Effector memory CD8-positive, alpha-beta T cell (primary cell): ENCODE data around the gene U2AF1L4.

Source experiments
- ATAC-seq: fragments of 150-1000 bp; cut with Tn5 transposase; replicated peaks from 2 replicates; pipeline ENCODE4 v1.10.0; 2021; ENCODE audit warnings: mild to moderate bottlenecking, moderate library complexity
- DNase-seq, 3 experiments: peaks; one replicate each; pipeline ENCODE4 v3.0.0; 2021
- H3K27ac Mint-ChIP-seq, 2 donors: one replicate each; pipeline ENCODE4 v1.8.0; 2022; ENCODE audit warnings: mild to moderate bottlenecking in 2 of 2, mixed read lengths in 2 of 2, moderate library complexity in 2 of 2
- H3K27me3 Mint-ChIP-seq, 2 donors: one replicate each; pipeline ENCODE4 v1.8.0; 2022; ENCODE audit warnings: mixed read lengths in 2 of 2
- H3K36me3 Mint-ChIP-seq: one replicate; pipeline ENCODE4 v1.8.0; 2022; ENCODE audit warnings: mild to moderate bottlenecking, moderate library complexity, mixed read lengths; ENCODE audit not compliant: insufficient read depth
- H3K4me1 Mint-ChIP-seq, 2 donors: one replicate each; pipeline ENCODE4 v1.8.0; 2022; ENCODE audit warnings: low read depth in 2 of 2, mixed read lengths in 2 of 2
- H3K4me3 Mint-ChIP-seq, 2 donors: one replicate each; pipeline ENCODE4 v1.8.0; 2022; ENCODE audit warnings: mild to moderate bottlenecking in 2 of 2, mixed read lengths in 2 of 2, moderate library complexity in 2 of 2
- H3K9me3 Mint-ChIP-seq, 2 donors: one replicate each; pipeline ENCODE4 v1.8.0; 2022; ENCODE audit warnings: mixed read lengths in 2 of 2

The U2AF1L4 gene

DNA sequence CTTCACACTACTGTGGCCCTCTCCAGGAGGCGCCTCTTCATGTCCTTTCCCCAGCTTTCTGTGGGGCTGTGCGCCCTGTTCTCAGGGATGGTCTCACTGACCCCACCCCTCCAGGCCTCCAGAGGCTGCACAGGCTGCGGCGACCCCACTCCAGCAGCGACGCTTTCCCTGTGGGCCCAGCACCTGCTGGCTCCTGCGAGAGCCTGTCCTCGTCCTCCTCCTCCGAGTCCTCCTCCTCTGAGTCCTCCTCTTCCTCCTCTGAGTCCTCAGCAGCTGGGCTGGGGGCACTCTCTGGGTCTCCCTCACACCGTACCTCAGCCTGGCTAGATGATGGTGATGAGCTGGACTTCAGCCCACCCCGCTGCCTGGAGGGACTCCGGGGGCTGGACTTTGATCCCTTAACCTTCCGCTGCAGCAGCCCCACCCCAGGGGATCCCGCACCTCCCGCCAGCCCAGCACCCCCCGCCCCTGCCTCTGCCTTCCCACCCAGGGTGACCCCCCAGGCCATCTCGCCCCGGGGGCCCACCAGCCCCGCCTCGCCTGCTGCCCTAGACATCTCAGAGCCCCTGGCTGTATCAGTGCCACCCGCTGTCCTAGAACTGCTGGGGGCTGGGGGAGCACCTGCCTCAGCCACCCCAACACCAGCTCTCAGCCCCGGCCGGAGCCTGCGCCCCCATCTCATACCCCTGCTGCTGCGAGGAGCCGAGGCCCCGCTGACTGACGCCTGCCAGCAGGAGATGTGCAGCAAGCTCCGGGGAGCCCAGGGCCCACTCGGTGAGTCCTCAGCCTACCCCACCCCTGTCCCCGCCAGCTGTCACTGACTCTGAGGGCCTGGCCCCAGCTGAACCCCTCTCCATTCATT is 41.3 kb upstream of the U2AF1L4 start:
- ATAC-seq, result no peak
- Mint-ChIP-seq H3K27me3 (peaks cover 0 to 2% of the 10 kb centered on the region in 2 donors), H3K4me3 (no peak overlapping the region), H3K4me1 (no peaks in the 10 kb centered on the region), H3K36me3 (no peaks in the 10 kb centered on the region), H3K9me3 (no peaks in the 10 kb centered on the region), H3K27ac (no peak overlapping the region)
- no peak for DNase-seq

DNA sequence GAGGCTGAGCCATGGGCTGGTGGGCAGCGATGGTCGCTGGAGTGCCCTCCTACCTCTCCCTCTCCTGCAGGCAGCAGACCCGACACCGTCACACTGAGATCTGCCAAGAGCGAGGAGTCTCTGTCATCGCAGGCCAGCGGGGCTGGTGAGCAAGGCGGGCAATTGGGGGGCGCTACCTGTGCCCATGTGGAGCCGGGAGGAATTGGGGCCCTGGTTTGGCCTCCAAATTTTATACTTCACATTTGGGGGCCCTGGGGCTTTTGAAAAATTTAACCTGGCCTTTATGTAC is 40.1 kb upstream of the U2AF1L4 start:
- DNase-seq (no peak), ATAC-seq (no peak)
- Mint-ChIP-seq H3K9me3 (no peaks in the 10 kb centered on the region), H3K4me3 (no peak overlapping the region), H3K36me3 (peaks cover 2% of the 10 kb centered on the region), H3K27me3 (no peaks in the 10 kb centered on the region), H3K4me1 (no peaks in the 10 kb centered on the region), H3K27ac (no peak overlapping the region)

DNA sequence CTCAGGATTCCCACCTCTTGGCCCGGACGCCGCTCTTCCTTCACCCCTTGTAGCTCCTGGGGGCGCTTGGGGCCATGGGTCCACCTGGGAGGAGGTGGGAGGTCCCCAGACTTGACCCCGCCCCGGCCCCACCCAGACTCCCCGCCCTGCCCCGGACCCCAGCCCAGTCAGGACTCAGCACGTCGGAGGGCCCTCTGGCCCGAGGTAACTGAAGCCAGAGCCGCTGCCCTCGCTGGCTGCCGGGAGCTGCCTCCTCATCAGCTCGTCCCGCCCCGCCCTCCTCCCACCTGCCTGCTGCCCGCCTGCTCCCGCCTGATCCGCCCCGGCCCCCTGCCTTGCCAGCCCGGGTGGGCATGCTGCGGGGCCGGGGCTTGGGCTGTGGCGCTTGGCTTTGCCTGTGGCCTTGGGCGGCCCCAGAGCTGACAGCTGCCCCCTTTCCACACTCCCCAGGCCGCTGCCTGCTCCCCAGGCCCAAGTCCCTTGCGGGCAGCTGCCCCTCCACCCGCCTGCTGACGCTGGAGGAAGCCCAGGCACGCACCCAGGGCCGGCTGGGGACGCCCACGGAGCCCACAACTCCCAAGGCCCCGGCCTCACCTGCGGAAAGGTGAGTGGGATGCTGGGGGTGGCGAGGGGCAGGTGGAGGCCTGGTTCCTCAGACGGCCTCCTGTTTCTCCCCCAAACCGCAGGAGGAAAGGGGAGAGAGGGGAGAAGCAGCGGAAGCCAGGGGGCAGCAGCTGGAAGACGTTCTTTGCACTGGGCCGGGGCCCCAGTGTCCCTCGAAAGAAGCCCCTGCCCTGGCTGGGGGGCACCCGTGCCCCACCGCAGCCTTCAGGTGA is 39.5 kb upstream of the U2AF1L4 start:
- Mint-ChIP-seq H3K27ac (no peak overlapping the region), H3K9me3 (no peaks in the 10 kb centered on the region), H3K4me3 (no peak overlapping the region), H3K4me1 (no peaks in the 10 kb centered on the region), H3K36me3 (peaks cover 3% of the 10 kb centered on the region), H3K27me3 (no peaks in the 10 kb centered on the region)
- ATAC-seq (no peak), DNase-seq (no peak)

DNA sequence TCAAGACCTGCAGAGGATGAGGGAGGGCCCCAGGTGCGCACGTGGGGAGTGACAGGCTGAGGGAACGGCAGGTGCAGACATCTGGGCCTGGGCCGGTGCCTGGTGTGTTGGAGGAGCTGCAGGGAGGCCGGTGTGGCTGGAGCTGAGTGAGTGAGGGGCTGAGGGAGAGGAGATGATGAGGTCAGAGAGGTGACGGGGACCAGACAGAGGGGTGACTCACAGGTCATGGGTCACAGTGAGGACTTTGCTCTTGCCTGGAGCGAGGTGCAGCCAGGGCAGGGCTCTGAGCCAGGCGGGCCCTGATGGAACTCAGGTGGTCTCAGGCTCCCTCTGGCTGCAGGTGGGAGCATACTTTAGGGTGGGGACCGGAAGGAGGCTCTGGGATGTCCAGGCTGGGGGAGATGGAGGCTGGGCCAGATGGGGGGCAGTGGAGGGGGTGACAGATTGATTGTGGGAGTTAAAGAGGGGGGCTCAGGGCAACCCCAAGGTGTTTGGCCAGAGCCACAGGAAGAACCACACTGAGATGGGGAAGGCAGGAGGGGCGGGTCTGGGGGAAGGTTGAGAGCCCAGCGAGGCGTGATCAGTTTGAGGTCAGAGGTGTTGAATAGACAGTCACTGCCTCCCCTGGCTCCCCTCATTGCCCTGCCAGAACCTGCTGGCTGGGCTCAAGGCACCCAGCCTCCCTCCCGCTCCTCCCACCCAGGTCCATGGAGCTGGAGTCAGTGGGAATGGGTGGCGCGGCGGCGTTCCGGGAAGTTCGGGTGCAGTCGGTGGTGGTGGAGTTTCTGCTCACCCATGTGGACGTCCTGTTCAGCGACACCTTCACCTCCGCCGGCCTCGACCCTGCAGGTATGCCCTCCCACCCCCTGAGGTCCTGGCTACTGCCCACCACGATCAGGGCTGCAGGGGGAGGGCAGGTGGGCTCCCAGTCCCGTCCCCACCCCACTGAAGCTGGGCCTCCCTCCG is 38.5 kb upstream of the U2AF1L4 start:
- Mint-ChIP-seq H3K27me3 (no peaks in the 10 kb centered on the region), H3K36me3 (peaks cover 6% of the 10 kb centered on the region), H3K4me1 (no peaks in the 10 kb centered on the region), H3K4me3 (no peak overlapping the region), H3K9me3 (no peaks in the 10 kb centered on the region), H3K27ac (peak overlapping the region in 1 of 2 donors; percentile 14)
- no peak for ATAC-seq
- DNase-seq, result no peak

DNA sequence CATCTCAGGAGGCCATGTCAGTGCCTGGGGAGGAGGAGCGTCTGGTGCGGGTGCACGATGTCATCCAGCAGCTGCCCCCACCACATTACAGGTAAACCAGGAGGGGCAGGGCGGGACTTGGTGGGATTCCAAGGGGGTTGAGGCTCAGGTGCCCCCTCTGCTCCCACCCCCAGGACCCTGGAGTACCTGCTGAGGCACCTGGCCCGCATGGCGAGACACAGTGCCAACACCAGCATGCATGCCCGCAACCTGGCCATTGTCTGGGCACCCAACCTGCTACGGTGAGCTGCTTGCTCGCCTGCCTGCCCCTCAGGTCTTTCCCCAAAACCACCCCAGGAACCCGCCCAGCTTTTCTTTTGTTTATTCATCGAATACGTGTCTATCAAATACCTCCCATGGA is 37.4 kb upstream of the U2AF1L4 start:
- Mint-ChIP-seq H3K36me3 (peaks cover 6% of the 10 kb centered on the region), H3K27ac (peak overlapping the region; percentile 14 to 15), H3K4me3 (no peak overlapping the region), H3K4me1 (no peaks in the 10 kb centered on the region), H3K27me3 (no peaks in the 10 kb centered on the region), H3K9me3 (no peaks in the 10 kb centered on the region)
- ATAC-seq (no peak), DNase-seq (no peak)

DNA sequence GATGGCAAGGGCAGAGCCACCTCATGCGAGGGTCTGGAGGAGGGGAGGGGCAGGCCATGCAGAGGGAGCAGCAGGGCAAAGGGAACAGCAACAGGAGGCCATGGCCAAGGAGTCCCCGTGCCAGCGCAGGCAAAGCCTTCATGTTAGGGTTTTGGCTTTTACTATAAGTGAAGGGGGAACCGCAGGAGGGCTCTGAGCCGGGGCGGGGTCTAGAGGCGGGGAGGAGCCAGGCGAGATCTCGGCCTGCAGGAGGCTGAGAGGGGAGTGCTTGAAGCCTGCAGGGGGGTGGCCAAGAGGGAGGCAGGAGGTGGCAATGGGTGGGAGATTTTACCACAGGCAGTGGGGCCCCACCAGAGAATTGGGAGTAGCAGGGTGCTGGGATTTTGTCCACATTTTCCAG is 36.4 kb upstream of the U2AF1L4 start:
- Mint-ChIP-seq H3K4me1 (peaks cover 3 to 4% of the 10 kb centered on the region in 2 donors), H3K9me3 (no peaks in the 10 kb centered on the region), H3K4me3 (no peak overlapping the region), H3K36me3 (peaks cover 6% of the 10 kb centered on the region), H3K27me3 (no peaks in the 10 kb centered on the region), H3K27ac (no peak overlapping the region)
- ATAC-seq, result no peak
- DNase-seq, result no peak

DNA sequence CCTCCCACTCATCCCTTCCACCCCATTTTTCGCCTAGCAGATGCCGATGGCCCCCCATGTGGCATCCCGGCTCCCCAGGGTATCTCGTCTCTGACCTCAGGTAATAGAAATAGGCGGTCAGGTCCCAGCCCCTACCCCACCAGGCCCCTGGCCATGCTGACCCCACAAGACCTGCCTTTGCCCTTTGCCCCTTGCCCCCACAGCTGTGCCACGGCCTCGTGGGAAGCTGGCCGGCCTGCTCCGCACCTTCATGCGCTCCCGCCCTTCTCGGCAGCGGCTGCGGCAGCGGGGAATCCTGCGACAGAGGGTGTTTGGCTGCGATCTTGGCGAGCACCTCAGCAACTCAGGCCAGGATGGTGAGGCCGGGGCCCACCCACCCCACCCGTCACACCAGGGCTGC is 35.5 kb upstream of the U2AF1L4 start:
- H3K4me3 Mint-ChIP-seq, result no peak overlapping the region
- no peak overlapping the region for H3K27ac Mint-ChIP-seq
- DNase-seq, result no peak
- ATAC-seq, result no peak
- no peaks in the 10 kb centered on the region for H3K9me3 Mint-ChIP-seq
- H3K27me3 Mint-ChIP-seq, result no peaks in the 10 kb centered on the region
- H3K36me3 Mint-ChIP-seq, result peaks cover 6% of the 10 kb centered on the region
- H3K4me1 Mint-ChIP-seq, result peaks cover 8 to 11% of the 10 kb centered on the region in 2 donors

DNA sequence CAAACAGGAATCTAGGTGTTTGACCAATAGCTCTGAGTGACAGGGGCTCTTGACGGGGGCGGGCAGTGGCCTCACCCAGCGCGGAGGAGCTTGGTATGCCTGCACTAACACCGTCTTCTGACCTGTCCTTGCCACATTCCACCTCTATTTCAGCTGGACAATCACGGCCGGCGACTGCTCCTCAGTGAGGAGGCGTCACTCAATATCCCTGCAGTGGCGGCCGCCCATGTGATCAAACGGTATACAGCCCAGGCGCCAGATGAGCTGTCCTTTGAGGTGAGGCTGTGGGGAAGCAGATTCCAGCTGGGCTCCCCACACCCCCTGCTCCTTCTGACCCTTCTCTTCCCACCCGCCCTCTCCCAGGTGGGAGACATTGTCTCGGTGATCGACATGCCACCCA is 34.8 kb upstream of the U2AF1L4 start:
- no peaks in the 10 kb centered on the region for H3K27me3 Mint-ChIP-seq
- H3K4me1 Mint-ChIP-seq, result peaks cover 10 to 11% of the 10 kb centered on the region in 2 donors
- ATAC-seq (no peak), DNase-seq (no peak)
- H3K9me3 Mint-ChIP-seq, result no peaks in the 10 kb centered on the region
- peaks cover 6% of the 10 kb centered on the region for H3K36me3 Mint-ChIP-seq
- no peak overlapping the region for H3K4me3 Mint-ChIP-seq
- H3K27ac Mint-ChIP-seq, result no peak overlapping the region

DNA sequence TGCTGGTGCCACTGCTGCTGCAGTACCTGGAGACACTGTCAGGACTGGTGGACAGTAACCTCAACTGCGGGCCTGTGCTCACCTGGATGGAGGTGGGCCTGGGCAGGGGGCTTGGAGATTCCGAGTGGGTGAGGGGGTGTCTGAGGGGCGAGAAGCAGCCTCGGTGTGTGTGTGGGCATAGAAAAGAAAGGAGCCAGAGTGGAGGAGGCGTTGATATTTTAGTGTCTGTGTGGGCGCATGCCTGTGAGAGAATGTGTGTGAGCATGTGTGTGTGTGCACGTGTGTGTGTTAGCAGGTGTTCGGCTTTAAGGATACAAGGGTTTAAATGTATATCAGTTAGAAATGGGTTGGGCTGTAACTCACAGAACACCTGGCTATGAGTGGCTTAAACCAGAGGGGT is 33.8 kb upstream of the U2AF1L4 start:
- Mint-ChIP-seq H3K36me3 (peaks cover 6% of the 10 kb centered on the region), H3K4me3 (no peak overlapping the region), H3K4me1 (peaks cover 18% of the 10 kb centered on the region in 2 donors), H3K9me3 (no peaks in the 10 kb centered on the region), H3K27me3 (no peaks in the 10 kb centered on the region), H3K27ac (no peak overlapping the region)
- DNase-seq (no peak), ATAC-seq (no peak)

DNA sequence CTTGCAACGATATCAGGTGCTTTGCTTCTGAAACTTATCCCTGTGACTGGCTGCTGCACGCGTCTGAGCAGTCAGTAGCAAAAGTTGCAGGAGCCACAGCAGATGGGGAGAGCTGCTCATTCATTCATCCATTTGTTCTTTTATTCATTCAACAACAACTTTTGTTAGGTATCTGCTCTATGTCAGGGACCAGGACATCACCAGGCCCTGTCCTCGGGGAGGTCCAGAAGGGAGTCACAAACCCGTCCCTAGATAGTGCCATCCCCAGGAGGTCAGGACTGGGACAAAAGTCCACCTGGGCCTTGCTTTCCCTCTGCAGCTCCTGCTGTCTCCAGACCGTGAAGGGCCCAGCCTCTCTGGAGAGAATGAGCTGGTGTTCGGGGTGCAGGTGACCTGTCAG is 32.7 kb upstream of the U2AF1L4 start:
- H3K4me1 Mint-ChIP-seq, result peaks cover 18% of the 10 kb centered on the region in 2 donors
- H3K36me3 Mint-ChIP-seq, result peaks cover 6% of the 10 kb centered on the region
- ATAC-seq, result no peak
- no peaks in the 10 kb centered on the region for H3K9me3 Mint-ChIP-seq
- no peak for DNase-seq
- H3K4me3 Mint-ChIP-seq, result no peak overlapping the region
- H3K27ac Mint-ChIP-seq, result no peak overlapping the region
- no peaks in the 10 kb centered on the region for H3K27me3 Mint-ChIP-seq

DNA sequence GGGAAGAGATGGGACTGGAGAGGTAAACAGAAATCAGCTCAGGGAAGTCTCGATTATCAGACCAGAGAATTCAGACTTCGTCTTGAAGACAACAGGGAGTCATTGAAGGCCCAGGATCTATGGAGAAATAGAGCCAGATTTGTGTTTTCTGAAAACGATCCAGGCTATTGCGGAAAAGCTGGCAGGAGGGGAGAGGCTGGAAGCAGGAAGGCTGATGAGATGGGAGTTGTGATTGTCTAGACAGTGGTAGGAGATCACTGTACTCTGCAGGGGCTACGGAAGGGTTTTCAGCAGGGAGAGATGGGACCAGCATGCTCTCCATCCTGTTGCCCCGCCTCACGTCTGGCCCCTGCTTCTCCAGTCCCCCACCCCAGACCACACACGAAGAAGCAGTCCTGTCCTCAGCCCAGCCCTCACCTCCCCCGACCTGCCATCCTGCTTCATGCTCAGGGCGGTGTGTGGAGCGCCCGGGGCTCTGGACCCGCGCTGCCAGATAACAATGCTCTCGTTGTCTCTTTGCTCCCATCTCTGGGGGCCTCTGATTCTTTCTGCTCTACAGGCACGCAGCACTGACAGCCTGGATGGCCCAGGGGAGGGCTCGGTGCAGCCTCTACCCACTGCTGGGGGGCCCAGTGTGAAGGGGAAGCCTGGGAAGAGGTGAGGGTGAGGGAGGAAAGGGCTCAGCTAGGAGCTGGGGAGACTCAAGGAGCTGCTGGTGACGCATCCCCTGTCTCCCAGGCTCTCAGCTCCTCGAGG is 32.0 kb upstream of the U2AF1L4 start:
- no peak for ATAC-seq
- no peaks in the 10 kb centered on the region for H3K27me3 Mint-ChIP-seq
- no peak for DNase-seq
- H3K4me3 Mint-ChIP-seq, result peak overlapping the region; percentile 36 to 86
- H3K4me1 Mint-ChIP-seq, result peaks cover 18% of the 10 kb centered on the region in 2 donors
- no peak overlapping the region for H3K27ac Mint-ChIP-seq
- H3K9me3 Mint-ChIP-seq, result no peaks in the 10 kb centered on the region
- peaks cover 6% of the 10 kb centered on the region for H3K36me3 Mint-ChIP-seq

DNA sequence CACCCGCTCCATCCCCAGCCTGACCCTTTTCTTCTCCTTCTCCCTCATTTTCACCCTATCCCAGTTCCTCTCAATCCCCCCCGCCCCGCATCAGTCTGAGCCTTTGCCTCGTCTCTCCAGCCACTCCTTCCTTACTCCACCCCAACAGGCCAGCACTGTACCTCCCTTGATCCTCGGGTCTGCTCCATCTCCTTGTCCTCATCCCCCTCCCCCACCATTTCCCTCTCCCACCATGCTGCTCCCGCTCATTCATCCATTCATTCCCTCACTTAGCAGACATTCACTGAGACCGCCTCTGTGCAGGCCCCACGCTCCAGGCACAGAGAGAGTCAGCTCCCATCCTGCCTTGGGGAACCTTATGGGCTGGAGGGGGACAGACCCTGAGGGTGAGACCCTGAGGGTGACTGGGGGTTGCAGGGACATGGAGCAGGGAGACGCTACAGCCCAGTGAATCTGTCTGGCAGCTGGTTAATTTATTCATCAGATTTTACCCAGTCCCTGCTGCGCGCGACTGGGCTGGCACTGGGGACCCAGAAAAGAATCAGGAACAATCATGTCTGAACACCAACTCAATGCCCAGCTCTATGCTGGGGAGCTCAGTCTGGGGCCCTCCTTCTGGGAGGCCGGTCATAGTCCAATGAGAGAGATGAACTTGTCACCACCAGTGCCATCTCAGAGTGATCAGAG is 31.0 kb upstream of the U2AF1L4 start:
- ATAC-seq, result no peak
- Mint-ChIP-seq H3K4me1 (peaks cover 18% of the 10 kb centered on the region in 2 donors), H3K36me3 (peaks cover 6% of the 10 kb centered on the region), H3K27ac (peak overlapping the region; percentile 38 to 73), H3K9me3 (no peaks in the 10 kb centered on the region), H3K4me3 (peak overlapping the region; percentile 72 to 86), H3K27me3 (no peaks in the 10 kb centered on the region)
- DNase-seq, result no peak
